ENCODE data around the gene PIAS1. TPM values are rescaled to one million over a fixed set of nuclear protein-coding genes. Genes with fewer than 3 reads are reported as not detected.
"Not testable (repeated sequence)": the region's sequence is repeated elsewhere in the genome, so short reads cannot be mapped to it uniquely, and the experiment has no call there.

PIAS1 gene
- total RNA-seq, 1 donor from 2014 or later = 18.7 TPM

DNA sequence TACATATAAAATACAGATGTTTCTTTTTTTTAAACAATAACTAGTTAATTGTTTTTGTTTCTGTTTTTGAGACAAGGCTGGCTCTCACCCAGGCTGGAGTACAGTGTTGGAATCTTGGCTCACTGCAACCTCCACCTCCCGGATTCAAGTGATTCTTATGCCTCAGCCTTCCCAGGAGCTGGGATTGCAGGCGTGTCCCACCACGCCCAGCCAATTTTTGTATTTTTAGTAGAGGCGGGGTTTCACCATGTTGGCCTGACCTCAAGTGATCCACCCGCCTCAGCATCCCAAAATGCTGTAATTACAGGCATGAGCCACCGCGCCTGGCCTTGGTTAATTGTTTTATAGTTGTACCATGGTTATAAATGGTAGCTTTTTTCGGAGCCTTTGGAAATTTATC, 72.3 kb downstream of the PIAS1 start:
- DNase-seq = no peak

DNA sequence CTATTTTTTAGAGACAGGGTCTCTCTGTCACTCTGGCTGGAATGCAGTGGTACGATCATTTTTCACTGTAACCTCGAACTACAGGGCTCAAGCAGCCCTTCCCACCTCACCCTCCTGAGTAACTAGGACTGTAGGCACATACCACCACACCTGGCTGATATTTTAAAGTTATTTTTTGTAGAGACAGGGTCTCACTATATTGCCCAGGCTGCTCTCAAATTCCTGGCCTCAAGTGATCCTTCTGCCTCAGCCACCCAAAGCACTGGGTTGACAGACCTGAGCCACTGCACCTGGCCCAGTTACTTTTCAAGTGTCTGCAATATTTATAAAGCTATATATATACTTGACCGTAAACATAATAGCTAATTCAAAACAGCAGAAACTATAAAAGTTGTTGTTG, 75.0 kb downstream of the PIAS1 start:
- DNase-seq = no peak

DNA sequence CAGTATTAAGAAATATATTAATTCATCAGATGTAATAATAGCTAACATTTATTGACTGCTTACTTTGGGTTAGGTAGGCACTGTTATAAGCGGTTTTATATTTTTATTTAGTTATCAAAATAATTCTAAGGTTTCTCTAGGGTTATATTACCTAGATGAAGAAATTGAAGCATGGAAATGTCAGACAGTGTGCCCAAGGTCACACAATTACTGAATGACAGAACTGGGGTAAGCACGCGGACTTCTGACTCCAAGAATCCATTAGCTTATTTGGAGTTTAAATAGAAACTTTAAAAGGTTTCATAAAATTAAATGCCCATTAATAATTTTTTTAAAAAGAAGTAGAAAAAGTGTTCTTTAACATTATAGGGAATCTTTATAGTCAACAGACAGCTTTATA, 76.7 kb downstream of the PIAS1 start:
- DNase-seq = no peak

DNA sequence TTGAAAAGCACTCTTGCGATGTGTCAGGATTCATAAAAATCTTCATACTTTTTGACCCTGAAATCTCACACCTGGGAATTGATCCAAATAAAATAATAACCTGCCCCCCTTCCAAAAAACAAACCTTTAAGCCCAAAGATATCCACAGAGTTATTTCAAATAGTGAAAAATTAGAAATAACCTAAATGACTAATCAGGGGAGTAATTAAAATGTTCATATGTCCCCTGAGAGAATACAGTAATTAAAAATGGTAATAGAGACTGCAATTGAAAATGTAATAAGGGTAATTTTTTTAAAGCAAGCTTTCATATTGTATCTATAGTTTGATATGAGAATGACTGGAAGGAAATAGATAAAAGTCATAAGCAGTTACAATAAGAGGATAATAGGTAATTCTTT, 83.0 kb downstream of the PIAS1 start:
- DNase-seq = no peak

DNA sequence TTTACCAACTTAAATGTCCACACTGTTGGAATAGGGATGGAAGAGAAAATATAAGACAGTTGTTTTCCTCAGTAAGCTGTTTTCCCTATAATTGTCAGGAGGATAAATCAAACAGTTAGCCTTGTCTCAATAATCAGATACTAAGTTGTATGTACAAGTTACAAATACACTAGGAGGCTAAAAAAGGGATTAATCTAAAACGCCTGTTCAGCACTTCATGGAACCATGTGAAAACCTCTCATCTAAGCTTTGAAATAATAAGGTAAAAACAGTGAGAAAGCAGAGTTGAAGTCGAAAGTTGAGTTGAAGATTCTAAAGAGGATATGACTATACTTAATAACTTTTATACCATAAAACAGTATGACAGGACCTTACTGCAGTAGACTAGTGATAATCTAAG, 89.0 kb downstream of the PIAS1 start:
- no peak for DNase-seq

DNA sequence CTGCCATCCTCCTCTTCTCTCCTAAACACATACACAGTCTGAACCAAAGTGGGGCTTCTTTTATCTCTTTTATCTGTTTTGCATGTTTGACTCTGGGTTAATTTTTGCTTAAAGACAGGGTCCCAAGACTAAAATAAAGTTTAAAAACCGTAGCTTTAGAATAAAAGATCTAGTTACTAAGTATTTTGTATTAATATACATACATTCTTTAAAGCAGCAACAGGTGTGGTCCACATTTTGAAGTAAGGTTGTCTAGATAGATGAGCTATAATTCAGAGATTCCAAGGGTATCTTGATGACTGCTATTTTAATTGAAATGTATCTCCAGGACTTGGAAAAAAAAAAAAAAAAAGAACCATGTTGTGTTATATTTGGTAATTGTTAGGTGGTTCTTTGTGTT, 89.7 kb downstream of the PIAS1 start:
- DNase-seq = no peak

DNA sequence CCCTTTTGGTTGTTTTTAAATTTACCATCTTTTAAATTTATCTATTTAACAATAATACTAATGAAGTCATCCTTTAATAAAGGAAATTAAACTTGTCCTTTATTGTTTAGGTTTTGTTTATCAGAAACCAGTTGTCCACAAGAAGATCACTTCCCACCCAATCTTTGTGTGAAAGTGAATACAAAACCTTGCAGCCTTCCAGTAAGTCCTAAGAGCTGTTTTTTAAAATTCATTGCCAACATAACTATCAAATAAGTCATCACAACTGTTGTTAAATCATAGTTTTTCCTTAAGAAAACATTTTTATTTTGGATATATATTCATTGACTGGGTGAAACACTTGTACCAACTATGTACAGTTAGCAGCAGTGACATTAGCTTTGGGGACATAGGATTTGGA, 91.6 kb downstream of the PIAS1 start:
- no peak for DNase-seq

DNA sequence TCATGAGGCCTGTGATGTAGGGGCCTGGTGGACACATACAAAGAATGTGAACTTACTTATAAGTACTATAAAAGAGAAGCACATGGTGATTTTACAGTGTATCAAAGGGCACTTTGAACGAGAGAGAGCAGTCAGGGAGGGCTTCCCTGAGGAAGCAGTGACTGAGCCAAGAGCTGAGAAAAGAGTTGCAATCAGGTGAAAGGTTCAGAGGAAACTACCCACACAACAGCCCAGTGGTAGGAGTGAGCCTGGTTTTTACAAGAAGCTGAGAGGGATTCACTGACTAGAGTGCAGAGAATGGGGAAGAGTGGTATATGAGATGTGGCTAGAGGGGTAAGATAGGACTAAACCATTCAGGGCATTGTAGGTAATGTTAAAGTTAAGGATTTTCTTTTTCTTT, 93.9 kb downstream of the PIAS1 start:
- no peak for DNase-seq

DNA sequence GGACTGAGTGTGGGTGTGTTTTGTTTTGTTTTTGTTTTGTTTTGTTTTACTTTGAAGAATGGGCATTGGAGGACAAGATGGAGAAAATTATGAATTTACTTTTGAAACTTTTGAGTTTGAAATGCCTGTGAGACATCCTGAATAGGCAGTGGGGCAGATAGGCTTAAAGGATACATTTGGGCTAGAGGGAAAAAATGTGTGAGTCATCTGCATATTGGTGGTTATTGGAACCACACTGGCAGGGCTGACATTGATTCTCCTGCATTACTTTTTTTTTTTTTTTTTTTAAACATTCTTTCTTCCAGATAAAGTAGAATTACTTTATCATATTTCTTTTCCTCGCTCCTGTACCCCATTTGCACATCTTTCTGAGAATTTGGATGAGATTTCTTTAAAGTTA, 94.9 kb downstream of the PIAS1 start:
- no peak for DNase-seq

DNA sequence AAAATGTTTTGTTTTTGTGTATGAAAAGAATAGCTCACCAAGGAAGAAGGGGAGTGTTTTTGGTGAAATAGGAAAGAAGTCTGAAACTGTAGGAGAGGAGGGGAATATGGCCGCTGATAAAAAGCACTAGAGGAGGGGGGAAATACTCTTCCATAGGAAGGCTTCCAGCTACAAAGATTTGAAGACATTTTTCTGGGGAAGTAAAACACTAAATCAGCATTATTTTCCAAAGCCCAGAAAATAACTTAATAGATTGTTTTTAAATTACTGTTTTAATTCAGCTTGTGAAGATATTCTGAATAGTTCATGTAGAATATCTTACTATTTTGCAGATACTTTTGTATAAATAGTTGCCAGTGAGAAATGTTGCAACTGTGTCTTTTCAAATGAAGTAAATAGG, 96.1 kb downstream of the PIAS1 start:
- no peak for DNase-seq

DNA sequence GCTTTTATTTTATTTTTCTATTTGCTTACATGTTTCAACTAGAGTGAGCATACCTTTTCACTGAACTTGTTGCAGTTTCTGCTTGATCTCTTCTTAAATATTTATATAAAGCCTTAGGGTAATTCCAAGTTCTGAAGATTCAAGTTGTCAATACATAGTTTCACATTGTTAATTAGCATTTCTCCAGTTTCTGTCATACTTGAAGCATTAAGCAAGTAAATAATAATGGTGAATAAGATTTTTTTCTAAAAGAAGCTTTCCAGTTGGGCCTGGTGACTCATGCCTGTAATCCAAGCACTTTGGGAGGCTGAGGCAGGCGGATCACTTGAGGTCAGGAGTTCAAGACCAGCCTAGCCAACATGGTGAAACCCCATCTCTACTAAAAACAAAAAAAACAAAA, 97.2 kb downstream of the PIAS1 start:
- DNase-seq = no peak

DNA sequence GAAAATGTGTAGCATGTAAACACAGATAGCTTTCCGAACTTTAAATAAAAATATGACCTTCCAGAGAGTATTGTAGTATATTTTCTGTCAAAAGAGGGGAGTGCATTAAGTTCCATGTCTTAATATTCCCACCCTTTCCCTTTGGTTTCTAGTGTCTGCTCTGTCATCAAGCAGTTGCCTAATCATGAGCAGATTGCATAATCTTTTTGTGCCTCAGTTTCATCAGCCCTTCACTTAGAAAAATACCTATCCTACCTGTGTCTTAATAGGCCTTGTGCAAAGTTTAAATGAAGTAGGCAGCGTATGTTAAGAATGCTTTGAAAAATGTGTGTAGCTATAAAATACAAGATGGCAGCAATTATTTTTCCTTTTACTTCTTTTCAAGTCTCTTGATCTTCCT, 98.2 kb downstream of the PIAS1 start:
- no peak for DNase-seq

DNA sequence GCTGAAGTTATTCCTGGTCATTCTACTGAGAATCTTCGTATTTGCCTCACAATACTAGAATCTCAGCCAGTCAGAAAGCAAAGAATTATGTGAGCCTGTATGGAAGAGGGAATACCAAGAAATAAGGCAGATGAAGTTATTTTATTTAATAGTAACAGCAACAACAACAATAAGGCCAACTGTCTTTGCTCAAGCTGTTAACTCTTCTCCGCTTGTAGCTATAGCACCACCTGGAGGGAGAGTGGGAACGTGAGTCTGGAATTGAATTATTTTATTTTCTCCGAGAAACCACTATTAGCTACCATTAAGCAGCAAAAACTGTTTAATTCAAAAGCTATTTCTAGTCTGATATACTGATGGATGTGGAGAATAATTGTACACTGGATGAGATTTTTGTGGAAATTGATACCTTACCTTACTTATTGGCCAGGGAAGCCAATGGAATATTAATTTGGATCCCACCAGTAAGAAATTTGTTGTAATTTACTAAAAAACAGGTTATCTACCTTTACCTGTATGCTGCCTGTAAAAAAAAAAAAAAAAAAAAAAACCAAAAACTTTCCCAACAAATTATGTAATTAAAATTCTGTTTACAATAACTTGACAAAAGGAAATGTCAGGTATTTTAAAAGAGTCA, 100.9 kb downstream of the PIAS1 start:
- DNase-seq = peak; percentile 76

DNA sequence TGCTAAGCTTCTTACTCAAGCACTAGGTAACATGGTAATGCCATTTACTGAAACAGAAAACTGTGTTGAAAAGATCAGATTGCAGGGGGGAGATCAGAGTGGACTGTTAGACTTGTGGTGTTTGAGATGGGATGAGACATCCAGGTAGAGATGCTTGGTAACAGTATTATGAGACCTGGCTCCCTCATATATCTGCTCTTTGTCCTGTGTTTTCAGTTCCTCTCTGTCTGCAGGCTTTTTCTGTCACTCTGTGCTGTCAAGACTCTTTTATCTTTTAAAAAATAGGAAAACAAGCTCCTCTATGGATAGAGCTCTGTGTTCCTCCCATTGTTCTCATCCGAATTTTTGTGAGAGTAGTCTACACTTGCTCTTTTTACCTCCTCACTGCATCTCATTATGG, 103.0 kb downstream of the PIAS1 start:
- no peak for DNase-seq

DNA sequence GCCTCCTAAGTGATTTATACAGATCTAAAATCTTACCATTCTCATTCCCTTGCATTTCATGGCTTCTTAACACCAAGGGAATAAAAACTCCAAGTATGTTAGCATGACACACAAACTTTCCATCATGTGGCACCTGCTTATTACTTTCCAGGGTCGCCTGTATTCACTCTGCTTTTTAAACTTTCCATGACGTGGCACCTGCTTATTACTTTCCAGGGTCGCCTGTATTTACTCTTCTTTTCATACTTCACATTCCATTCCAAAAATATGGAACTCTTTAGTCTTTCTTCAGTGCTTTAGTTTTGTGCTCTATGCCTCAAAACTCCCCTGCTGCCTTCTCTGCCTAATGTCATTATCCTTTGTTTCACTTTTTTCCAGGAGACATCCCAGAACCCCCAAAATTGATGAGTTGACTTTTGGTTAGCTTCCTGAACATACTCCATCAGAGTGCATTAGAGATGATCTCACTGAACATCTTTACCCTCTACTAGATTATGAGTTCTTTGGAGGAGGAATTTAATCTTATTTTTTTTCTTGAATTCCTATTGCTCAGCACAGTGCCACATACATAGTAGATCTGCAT, 104.0 kb downstream of the PIAS1 start:
- peak; percentile 3 for DNase-seq

DNA sequence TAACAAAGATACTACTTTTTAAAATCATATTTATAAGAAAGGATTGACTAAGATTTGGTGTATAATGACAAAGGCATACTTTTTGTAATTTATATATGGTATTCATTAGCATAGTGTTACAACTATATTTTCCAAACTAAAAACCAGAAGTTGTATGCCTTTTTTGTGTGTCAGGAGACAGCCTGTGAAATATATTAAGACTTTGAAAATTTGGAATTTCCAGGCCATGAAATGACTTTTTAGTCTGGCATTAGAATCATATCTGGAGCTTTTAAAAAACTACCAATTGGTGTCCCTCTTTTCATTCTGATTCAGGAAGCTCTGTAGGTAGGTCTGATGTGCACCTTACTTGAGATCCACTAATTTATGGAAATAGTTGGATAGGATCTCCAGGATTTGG, 109.1 kb downstream of the PIAS1 start:
- DNase-seq = no peak

DNA sequence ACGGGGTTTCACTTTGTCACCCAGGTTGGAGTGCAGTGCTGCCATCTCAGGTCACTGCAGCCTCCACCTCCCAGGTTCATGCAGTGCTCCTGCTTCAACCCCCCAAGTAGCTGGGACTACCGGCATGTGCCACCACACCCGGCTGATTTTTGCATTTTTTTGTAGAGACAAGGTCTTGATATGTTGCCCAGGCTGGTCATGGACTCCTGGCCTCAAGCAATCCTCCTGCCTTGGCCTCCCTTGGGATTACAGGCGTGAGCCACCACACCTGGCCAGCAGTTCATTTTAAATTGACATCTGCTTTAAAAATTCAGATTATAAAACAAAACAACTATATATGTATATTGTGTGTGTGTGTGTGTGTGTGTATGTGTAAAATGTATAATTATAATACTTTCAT, 112.7 kb downstream of the PIAS1 start:
- no peak for DNase-seq

DNA sequence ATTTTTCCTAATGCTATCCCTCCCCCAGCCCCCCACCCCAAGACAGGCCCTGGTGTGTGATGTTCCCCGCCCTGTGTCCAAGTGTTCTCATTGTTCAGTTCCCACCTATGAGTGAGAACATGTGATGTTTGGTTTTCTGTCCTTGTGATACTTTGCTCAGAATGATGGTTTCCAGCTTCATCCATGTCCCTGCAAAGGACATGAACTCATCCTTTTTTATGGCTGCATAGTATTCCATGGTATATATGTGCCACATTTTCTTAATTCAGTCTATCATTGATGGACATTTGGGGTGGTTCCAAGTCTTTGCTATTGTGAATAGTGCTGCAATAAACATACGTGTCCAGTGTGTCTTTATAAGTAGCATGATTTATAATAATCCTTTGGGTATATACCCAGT, 117.9 kb downstream of the PIAS1 start:
- DNase-seq = not testable (repeated sequence)

DNA sequence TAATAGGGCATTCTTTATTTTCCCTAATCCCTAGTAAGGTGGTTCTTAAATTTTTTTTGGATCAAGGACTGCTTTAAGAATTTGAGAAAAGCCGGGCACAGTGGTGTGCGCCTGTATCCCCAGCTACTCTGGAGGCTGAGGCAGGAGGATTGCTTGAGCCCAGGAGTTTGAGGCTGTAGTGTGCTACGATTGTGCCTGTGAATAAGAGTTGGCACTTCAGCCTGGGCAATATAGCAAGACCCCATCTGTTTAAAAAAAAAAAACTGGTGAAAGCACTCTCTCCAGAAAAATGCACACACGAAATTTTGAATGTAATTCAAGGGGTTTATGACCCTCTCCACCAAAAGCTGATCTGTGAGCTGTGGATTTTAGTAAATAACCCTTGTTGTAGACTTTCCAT, 119.0 kb downstream of the PIAS1 start:
- no peak for DNase-seq

DNA sequence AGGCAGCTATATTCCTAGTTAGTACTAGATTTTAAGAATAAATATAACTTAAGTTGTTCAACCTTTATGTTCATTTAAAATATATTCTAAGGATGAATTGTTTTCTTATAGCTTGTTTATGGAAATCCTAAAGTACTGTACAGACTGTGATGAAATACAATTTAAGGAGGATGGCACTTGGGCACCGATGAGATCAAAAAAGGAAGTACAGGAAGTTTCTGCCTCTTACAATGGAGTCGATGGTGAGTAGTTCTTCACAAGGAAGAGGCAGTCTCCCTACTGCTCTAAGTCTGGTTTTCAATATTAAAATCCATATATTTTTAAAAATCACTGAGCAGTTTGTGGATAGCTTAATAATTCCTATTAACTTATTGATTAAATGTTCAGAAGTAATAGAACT, 121.4 kb downstream of the PIAS1 start:
- DNase-seq = peak; percentile 39

DNA sequence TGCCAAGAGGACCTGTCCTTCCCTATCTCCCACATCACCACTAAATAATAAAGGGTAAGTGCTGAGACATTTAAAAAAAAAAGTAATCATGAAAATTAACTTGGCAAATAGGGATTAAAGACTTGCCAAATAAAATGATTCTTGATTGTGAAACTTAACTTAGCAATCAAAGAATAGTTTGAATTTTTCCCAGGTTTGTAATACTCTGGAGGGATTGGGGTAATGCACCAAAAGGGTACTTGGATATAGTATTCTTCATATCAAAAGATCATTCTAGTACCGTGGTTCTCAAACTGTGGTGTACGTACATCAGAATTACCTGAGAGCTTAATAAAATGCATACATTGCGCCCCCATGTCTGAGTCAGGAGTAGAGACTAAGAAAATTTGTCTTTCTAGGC, 122.5 kb downstream of the PIAS1 start:
- DNase-seq = no peak

DNA sequence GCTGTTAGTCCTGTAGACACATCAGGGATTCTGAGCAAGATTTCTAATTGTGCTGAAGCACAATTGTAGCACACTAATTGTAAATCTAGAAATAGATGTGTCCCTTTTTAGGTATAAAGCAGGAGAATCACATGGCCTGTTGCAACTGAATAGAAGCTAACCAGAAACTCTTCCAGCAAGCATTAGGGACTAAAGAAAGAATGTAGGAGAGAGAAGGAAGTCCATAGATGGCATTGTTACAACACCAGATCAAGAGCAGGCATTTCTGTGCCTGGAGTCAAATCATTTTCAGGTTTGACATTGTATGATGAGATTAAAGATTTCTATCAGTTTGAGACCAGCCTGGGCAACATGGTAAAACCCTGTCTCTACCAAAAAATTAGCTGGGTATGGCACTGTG, 123.6 kb downstream of the PIAS1 start:
- no peak for DNase-seq

DNA sequence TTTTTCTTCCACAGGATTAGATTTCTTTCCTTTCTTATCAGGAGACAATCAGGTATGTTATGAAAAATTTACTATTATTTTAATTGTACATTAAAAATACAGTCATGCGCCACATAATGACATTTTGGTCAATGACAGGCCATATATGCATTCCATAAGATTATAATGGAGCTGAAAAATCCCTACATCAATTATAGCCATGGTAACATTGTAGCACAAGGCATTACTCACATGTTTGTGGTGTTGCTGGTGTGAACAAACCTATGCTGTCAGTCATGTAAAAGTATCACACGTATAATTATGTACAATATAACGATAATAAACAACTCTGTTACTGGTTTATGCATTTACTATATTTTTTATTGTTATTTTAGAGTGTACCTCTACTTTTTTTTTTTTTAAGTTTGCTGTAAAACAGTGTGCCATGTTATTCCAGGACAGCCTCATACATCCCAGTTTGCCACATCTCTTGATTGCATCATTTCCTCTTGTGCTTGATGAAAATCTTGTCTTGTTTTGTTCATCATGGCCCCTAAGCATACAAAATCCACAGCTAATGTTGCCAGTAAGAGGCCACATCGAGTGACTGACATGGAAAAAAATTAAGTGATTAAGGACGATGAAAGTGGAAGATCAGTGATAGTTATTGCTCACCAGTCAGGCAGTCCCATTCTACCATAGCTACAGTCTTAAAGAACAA, 129.7 kb downstream of the PIAS1 start:
- DNase-seq = no peak

Measured in dermis blood vessel endothelial cell (primary cell).